Stimulated activated CD4-positive, alpha-beta T cell treated with anti-CD3 and anti-CD28 coated beads, Interleukin-1b, Interleukin-23, amount 100 ng/mL, for 24 hours (primary cell): ENCODE data around the gene SHANK1.
"Not testable (repeated sequence)": the region's sequence is repeated elsewhere in the genome, so short reads cannot be mapped to it uniquely, and the experiment has no call there.

Source experiments
- DNase-seq, 4 experiments: peaks; one replicate each; pipeline ENCODE4 v3.0.0-alpha.2; 2020; ENCODE audit warnings: low read depth in 4 of 4, low spot score in 1 of 4

Gene SHANK1

DNA sequence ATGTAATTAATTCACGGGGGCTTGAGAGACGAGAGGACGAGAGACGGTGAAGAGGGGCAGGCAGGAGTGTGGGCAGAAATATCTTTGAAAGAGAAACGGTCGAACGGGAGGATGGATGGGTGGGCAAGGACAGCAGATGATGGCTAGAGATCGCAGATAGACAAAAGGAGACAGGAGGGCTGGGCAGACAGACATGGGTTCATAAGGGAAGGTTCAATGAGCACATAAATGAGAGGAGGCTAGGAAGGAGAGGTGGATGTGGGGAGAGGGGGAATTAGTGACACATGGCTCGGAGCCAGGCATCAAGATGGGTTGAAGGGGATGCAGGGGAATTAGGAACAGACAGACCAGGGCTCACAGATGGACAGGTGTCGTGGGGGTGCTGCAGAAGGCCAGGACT is 81.0 kb downstream of the SHANK1 start:
- no peak for DNase-seq

- DNase-seq = no peak
Measured at GRCh38 chr19:50636317-50637085, 83.1 kb downstream of the SHANK1 start.

DNA sequence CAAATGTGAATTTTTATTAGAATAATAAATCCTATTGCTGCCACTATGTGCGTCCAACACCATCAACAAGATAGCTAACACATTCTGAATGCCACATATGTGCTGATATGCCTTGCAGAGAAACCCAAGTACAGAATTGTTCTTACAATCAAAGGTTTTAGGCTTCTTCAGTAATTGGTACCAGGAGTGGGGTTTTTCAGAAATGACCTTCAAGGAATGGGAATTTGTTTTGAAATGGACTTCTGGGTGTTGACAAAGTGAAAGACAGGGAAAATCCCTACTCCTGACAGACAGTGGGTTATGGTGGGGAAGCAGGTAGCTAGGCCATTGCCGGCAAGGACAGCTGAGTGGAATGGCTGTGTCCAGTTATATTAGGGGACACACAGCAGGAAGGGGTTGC is 85.6 kb downstream of the SHANK1 start:
- DNase-seq = no peak

DNA sequence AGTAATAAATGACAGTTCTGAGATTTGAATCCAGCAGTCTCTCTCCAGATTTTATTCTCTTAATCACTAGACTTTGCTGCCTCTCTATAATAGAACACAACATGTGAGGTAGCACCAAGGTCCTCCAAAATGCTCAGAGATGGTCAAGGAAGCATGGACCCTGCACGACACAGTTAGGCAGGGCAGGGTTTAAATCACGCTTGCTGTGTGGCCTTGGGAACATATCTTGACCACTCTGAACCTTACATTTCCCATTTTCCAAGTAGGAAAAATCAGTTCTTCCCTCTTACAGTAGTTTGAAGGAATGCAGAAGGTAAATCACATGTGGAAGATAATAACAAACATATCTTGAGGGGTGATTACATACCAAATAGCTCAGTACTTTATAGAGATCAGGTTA is 86.2 kb downstream of the SHANK1 start:
- DNase-seq = no peak

DNA sequence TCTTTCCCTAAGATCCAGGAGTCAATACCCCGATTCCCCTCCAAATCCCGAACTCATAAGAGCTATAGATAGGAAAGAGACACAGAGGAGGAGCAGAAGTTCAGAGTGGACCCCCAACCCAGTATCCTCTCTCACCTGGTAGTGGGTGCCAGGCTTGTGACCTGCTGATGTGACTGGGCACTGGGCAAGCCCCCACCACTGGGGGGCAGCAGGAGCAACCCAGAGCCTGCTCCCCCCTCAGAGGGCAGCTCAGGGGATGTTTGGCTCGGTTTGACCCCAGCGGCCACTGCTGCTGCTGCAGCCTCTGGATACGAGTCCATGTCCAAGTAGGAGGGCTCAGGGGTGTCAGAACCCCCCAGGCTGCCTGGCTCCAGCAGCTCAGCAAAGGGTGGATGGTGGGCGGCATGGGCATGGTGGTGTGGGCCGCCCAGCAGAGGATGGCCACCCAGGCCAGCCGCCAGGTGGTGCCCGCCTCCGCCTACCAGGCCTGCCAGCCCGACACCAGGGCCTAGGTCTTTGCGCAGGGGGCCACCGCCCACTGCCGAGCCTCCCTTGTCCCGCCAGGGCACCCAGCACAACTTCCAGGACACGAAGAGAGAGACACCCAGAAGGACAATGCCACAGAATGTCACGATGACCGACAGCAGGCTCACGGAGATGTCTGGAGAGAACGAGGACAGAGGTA is 87.3 kb downstream of the SHANK1 start:
- no peak for DNase-seq

DNA sequence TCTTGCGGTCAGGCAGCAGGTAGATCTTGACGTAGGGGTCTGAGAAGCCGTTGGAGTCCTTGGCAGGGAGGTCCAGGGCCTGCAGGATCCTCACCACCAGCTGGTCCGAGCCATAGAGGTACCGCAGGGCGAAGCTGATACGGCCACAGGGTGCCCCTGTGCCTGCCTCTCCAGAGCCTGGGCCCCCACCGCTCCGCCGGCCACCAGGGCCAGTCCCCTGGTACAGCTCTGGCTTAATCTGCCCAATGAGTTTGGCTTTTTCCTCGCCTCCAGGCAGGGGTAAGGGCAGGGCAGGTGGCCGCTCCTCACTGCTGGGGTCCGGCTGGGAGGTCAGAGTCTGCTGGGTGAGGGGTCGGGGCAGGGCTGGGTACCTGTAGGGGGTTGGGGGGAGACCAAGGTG is 89.8 kb downstream of the SHANK1 start:
- no peak for DNase-seq

DNA sequence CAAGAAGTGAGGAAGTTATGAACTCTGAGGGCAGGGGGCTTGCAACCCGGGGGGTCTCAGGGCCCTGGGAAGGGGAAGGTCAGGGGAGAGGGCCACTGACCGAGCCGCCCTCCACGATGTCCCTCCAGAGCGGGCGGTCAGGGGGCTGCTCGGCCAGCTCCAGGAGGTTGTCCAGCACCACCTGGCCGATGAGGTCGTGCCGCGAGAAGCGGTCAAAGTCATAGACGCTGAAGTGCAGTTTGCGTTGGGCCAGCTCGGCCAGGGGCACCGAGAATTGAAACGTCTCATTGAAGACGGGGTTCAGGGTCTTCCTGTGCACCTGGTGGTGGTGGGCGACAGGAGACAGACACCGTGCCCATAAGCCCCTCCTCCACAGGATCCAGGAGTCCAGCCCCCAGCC is 90.4 kb downstream of the SHANK1 start:
- DNase-seq = no peak

GRCh38 chr19:50628551-50628950 is 91.1 kb downstream of the SHANK1 start:
- DNase-seq = no peak

- no peak for DNase-seq
Measured at GRCh38 chr19:50628146-50628545, 91.5 kb downstream of the SHANK1 start.

DNA sequence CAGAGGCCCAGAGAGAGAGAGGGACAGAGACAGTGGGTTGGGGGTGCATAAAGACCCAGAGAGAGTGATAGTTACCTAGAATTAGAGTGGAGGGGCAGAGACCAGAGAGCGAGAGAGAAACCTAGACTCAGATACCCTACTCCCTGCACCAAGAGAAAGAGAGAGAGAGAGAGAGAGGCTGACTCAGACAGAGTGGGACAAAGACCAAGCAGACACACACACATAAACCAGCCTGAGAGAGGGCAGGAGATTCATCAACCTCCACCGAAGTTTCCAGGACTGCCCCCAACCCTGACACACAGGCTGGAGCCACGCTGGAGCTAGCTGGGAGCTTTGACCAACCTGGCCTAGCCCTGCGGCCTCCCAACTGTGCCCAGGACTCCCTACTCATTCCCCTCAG is 92.8 kb downstream of the SHANK1 start:
- DNase-seq = no peak

GRCh38 chr19:50626011-50626410 is 93.6 kb downstream of the SHANK1 start:
- DNase-seq = no peak

DNA sequence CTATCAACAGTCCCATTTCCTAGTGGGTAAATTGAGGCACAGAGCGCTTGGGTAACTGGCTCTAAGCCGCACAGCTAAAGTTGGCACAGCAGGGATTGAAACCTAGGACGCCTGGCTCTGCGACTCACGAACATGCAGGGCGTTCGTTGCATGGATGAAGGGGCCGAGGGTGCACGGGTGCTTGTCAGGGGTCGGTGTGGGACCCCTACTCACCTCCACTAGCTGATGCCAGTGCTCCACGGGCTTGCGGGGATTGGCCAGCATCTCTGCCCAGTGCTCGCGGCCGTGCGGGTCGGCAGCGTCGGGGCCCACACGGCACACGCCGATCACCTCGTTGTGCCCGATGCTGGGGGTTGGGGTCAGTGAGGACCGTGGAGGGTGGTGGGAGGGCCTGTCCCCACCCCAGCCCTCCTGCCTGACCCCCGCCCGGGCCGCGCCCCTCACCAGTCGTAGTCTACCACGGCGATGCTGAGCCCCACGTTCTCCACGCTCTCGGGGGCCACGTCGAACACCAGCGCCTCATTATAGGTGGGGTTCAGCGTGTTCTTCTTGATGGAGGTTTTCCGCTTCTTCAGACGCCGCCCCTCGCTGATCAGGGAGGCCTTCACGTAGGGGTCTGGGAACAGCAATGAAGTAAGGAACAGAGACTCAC is 94.5 kb downstream of the SHANK1 start:
- no peak for DNase-seq

- not testable (repeated sequence) for DNase-seq
Measured at GRCh38 chr19:50620394-50620906, 99.2 kb downstream of the SHANK1 start.

- not testable (repeated sequence) for DNase-seq
Measured at GRCh38 chr19:50619184-50619583, 100.4 kb downstream of the SHANK1 start.

DNA sequence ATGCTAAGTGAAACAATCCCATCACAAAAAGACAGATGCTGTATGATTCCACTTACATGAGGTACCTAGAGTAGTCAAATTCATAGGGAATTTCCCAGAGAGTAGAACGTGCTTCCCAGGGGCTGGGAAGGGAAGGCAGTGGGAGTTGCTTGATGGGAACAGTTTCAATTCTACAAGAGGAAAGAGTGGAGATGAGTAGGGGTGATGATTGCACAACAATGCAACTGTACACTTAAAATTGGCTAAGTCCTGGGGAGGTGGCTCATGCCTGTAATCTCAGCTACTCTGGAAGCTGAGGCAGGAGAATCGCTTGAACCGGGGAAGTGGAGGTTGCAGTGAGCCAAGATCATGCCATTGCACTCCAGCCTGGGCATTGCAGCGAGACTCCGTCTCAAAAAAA is 101.2 kb downstream of the SHANK1 start:
- DNase-seq = not testable (repeated sequence)

DNA sequence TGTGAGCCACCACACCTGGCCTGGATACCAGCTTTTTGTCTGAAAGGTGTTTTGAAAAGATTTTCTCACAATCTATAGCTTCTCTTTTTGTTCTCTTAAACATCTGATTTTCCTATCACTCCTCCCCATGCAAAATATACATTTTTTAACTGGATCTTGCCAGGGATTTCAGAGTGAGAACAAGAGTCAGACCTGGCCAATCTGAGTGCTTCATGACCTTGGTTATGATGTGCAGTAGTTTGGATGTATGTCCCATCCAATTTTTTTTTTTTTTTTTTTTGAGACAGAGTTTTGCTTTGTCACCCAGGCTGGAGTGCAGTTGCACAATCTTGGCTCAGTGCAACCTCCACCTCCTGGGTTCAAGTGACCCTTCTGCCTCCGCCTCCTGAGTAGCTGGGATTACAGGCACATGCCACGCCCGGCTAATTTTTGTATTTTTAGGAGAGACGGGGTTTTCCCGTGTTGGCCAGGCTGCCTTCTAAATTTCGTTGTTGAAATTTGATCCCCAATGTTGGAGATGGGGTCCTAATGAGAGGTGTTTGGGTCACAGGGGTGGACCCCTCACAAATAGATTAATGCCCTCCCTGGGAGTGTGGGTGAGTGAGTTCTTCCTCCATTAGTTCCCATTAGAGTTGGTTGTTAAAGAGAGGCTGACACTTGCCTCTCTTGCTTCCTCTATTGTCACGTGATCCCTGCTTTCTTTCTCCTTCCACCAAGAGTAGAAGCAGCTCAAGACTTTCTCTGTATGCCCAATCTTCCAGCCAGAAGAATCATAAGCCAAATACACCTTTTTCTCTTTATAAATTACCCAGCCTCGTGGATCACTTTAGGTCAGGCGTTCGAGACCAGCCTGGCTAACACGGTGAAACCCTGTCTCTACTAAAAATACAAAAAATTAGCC is 106.8 kb downstream of the SHANK1 start:
- not testable (repeated sequence) for DNase-seq
